Stimulated activated CD4-positive, alpha-beta T cell treated with anti-CD3 and anti-CD28 coated beads, TNF-alpha, amount 100 ng/mL, for 1 hour (primary cell): ENCODE measurements around the gene PCGF3.
A peak's percentile ranks its signal among the peaks of the same experiment; 100 is the strongest.

Experiments used
- DNase-seq, 3 donors: peaks; one replicate each; pipeline ENCODE4 v3.0.0-alpha.2; 2020; ENCODE audit warnings: low read depth in 3 of 3, low spot score in 1 of 3

PCGF3 gene

DNA sequence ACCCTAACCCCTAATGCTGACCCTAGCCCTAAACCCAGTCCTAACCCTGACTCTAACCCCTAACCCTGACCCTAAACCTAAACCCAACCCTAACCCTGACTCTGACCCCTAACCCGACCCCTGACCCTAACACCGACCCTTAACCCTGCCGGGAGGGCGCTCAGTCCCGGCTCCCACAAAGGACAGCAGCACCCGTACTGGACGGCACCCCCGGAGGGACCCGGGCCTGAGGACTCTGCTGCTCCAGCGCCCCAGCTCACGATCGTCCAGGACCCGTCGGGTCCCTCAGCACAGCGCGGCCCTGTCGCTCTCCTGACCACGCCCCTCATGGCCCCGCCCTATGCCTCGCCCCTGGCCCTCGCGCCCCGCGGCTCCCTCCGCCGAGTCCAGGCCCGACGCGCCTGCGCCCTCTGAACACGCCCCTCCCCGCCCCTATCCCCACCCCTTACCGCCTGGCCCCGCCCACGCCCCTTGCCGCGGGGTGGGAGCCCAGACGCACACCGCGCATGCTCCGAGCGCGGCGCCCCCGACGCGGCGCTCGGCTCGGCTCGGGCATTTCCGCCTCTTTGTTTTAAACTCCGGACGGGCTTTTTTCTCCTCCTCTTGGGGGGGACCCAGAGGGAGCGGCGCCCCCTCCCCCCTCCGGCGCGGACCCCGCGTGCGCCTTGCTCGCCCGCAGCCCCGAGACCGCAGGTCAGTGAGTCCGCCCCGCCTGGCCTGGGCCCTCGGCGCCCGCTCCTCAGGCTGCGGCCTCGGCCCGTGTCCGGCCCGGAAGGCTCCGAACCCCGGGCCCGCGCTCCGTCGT is at the start of gene PCGF3:
PCGF3 (plus strand) TSS at position 555 of the 805 bp plus-strand sequence. CDS start 27,849 bp downstream, outside the sequence.
- DNase-seq, result peak; percentile 89 to 98 (median 95)

- no peak for DNase-seq
These were observed 48.9 kb upstream of the PCGF3 start for GRCh38 chr4:656436-657337.

DNA sequence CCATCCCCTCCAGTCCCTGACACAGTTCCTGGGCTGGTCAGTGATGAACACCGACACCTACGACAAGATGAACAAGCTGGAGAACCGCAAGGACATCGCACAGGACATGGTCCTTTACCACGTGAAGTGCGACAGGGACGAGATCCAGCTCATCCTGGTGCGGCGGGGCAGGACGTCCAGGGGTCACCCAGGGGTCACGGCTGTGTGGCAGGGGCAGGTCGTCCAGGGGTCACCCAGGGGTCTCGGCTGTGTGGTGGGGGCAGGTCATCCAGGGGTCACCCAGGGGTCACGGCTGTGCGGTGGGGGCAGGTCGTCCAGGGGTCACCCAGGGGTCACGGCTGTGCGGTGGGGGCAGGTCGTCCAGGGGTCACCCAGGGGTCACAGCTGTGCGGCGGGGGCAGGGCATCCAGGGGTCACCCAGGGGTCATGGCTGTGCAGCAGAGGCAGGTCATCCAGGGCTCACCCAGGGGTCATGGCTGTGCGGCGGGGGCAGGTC is 48.2 kb upstream of the PCGF3 start:
- DNase-seq, result no peak

DNA sequence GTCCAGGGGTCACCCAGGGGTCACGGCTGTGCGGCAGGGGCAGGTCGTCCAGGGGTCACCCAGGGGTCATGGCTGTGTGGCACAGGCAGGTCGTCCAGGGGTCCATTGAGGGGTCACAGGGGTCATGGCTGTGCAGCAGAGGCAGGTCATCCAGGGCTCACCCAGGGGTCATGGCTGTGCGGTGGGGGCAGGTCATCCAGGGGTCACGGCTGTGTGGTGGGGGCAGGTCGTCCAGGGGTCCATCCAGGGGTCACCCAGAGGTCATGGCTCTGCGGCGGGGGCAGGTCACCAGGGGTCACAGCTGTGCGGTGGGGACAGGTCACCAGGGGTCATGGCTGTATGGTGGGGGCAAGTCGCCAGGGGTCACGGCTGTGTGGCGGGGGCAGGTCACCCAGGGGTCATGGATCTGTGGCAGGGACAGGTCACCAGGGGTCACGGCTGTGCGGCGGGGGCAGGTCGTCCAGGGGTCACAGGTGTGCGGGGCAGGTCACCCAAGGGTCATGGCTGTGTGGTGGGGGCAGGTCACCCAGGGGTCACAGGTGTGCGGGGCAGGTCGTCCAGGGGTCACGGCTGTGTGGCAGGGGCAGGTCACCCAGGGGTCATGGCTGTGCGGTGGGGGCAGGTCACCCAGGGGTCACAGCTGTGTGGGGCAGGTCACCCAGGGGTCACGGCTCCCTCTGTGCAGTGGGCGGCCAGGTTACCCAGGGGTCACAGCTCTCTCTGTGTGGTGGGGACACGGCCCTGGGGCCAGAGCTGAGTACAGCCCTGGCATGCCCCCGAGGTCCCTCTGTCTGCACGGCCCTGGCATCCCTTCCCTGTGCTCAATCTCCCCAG is 47.6 kb upstream of the PCGF3 start:
- no peak for DNase-seq

DNA sequence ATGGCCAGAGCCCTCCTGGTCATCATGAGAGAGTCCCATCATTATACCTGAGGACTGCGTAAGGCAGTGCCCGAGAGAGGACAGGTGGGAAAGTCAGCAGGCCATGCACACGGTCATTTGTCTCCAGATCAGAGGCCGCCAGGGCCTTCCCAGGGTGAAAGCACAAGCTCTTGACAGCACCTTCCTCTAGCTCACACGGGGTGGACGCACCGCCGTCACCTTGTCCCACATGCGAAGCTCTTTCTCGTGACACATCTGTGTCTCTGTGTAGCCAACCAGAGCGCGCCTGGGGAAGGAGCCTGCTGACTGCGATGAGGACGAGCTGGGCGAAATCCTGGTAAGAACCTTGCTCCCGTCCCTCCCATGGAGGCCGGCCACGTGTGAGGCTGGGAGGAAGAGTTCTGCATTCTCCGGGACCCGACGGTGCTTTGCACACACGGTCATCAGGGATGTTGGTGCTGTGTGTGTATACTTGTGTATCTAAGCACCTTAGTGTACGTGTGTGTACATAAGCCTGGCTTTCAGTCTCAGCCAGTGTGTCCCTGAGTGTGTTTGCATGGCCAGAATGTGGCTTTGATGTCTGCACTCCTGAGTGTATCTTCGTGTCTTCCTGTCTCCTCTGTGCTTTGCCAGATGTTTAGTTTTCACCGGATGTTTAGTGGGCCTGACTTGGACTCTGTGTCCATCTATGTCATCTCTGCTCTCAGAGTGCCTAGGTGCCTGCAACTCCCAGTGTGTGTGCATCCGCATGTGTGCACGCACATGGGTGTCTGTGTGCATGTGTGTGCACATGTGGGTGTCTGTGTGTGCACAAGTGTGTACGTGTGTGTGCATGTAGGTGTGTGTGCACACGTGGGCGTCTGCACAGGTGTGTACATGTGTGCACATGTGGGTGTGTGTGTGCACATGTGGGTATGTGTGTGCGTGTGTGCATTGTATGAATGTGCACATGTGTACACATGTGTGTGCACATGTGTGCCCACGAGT is 46.7 kb upstream of the PCGF3 start:
- DNase-seq, result no peak

GRCh38 chr4:659851-660250 is 45.8 kb upstream of the PCGF3 start:
- DNase-seq, result no peak

GRCh38 chr4:660401-660800 is 45.2 kb upstream of the PCGF3 start:
- DNase-seq, result no peak

DNA sequence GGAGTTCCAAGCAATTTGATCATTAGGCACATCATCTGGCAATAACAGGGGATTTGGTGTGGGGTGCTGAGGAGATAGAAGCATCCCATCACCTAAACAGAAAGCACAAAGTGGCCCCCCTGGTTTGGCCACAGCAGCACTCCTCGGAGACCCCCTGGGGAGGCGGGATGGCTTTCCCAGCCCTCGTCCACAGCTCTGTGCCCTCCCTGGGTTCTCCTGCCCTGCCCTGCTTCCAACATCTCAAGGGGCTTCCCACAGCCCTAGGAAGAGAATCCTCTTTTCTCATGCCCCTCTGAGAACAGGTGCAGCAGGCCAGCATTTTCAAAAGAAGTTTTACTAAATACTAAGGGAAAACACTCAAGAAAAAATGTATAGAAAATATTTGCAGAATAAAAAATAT is 44.4 kb upstream of the PCGF3 start:
- no peak for DNase-seq

DNA sequence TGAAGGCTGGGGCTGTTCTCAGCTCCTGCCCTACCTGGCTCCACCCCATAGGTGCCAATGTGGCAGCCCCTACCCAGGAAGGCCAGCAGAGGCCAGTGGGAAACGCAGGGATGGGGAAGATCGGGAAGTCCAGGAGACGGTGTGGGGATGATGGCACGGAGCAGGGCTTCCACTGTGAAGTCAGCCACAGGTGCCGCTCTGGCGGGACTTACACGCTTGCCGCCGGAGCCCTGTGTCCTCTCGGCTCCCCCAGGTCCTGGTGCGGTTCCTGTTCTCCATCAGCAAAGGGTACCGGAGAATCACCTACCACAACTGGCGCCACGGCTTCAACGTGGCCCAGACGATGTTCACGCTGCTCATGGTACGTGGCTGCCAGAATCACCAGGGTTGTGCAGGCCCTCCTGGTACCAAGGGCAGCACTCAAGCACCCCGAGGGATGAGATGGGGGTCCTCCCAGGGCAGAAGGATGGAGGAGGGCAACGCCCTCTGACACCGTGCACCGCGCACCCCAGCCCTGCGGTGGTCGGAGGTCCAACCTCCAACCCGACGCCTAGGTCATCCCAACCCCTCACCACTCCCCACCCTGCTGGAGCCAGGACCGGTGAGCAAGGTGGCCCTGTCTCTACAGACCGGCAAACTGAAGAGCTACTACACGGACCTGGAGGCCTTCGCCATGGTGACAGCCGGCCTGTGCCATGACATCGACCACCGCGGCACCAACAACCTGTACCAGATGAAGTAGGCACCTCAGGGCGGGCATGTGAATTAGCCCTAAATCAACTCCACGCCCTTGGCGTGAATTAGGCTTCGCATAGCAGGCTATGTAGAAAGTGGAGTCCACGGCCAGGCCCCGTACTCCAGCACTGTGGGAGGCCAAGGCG is 43.5 kb upstream of the PCGF3 start:
- no peak for DNase-seq

- DNase-seq, result no peak
These were observed 42.6 kb upstream of the PCGF3 start for GRCh38 chr4:663046-663437.

DNA sequence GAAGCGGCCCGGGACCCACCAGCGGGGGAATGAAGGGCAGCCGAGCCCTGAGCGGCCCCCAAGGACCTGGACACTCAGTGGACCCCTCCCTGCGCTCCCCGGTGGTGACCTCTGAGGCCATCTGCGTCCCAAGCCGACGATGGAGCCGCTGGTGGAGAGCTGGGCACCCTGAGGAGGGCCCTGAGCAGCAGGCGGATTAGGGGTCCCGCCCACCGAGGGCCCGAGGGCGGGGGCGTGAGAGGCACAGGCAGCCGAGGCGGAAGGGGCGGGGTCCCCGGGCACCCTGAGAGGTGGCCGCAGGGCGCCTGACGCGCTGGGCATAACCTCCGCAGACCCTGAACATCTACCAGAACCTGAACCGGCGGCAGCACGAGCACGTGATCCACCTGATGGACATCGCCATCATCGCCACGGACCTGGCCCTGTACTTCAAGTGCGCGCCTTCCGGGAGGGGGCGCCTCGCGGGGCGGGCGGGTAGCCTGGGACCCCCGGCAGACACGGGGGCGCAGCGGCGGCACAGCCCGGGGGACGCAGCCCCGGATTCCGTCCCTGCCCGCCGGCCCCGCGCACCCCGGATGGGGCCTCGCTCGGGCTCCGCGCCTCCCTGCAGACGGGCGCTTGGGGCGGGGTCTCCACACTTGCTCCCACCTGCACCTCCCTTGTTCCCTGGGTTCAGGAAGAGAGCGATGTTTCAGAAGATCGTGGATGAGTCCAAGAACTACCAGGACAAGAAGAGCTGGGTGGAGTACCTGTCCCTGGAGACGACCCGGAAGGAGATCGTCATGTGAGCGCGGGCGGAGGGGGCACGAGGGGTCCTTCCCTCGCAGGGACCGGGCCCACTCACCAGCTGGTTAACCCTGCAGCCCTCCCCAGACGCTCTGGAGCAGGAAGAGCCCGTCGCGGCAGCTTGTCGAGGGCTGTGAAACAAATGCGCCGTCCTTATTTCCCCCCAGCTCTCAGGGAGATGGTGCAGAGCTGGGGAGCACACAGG is 41.9 kb upstream of the PCGF3 start:
- DNase-seq, result peak; percentile 30 to 65 (median 44)

GRCh38 chr4:664713-665231 is 40.9 kb upstream of the PCGF3 start:
- DNase-seq, result no peak

- no peak for DNase-seq
These were observed 40.3 kb upstream of the PCGF3 start for GRCh38 chr4:665381-665750.

- DNase-seq, result no peak
These were observed 39.7 kb upstream of the PCGF3 start for GRCh38 chr4:665751-666435.

DNA sequence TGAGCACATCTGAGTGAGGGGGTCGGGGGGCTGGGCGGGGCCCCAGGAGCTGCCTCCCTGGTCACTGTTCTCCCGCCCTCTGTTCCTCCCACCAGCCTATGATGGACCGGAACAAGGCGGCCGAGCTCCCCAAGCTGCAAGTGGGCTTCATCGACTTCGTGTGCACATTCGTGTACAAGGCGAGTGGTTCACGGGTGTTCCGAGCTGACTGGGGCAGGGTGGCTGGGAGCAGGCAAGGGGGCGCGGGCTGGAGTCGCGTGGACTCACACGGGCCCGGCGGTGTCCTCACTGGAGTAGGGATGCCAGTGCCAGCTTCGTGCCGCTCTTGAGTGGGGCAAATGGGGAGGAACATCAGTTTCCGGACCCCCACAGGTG is 39.2 kb upstream of the PCGF3 start:
- DNase-seq, result no peak

- DNase-seq, result no peak
These were observed 38.6 kb upstream of the PCGF3 start for GRCh38 chr4:666822-667544.
